ENCODE data around the gene PERM1. TPM values are rescaled to one million over a fixed set of nuclear protein-coding genes. Genes with fewer than 3 reads are reported as not detected.

The PERM1 gene
- total and polyA plus RNA-seq, 9 of the 15 experiments (the other 6 are each of a cell fraction or from before 2014, with no cell fraction given): not detected

GRCh38 chr1:958823-959730 is 22.8 kb downstream of the PERM1 start, which contains the start of gene NOC2L (continued):
- TF ChIP-seq ZNF449 (CRISPR knock-in tag; IDR thresholded peaks at IDR 0.05) (no peak), ZBTB17 (CRISPR knock-in tag; IDR thresholded peaks at IDR 0.05) (no peak), ETV1 (tag; conservative IDR thresholded peaks at IDR 0.05; ENCODE audit: low read depth) (peak; percentile 71), ZMIZ1 (IDR thresholded peaks at IDR 0.05; ENCODE audit: low read depth in 2 of 2, low read length in 2 of 2) (no peak), ELF4 (CRISPR knock-in tag; IDR thresholded peaks at IDR 0.05) (no peak), CAMTA2 (CRISPR knock-in tag; conservative IDR thresholded peaks at IDR 0.05) (no peak), U2AF2 (optimal IDR thresholded peaks at IDR 0.05; ENCODE audit: low read depth, low read length) (no peak), HDAC2 (IDR thresholded peaks at IDR 0.05) (peak; percentile 93), ATF6 (CRISPR knock-in tag; IDR thresholded peaks at IDR 0.05) (0 out of 2 replicates have a peak, but pooled peaks have one; percentile 64), HINFP (tag; conservative IDR thresholded peaks at IDR 0.05; ENCODE audit: low read depth) (no peak), HMG20B (CRISPR knock-in tag; IDR thresholded peaks at IDR 0.05) (no peak), USF1 (CRISPR knock-in tag; IDR thresholded peaks at IDR 0.05) (0 out of 2 replicates have a peak, but pooled peaks have one; percentile 27), ZNF217 (CRISPR knock-in tag; IDR thresholded peaks at IDR 0.05) (no peak), ZNF408 (CRISPR knock-in tag; IDR thresholded peaks at IDR 0.05; ENCODE audit: low read depth) (no peak), NEUROD1 (IDR thresholded peaks at IDR 0.05; ENCODE audit: borderline replicate concordance, low read depth, low read length, partially characterized antibody) (no peak), HEY1 (CRISPR knock-in tag; IDR thresholded peaks at IDR 0.05; ENCODE audit: borderline replicate concordance) (no peak), SMAD4 (CRISPR knock-in tag; conservative IDR thresholded peaks at IDR 0.05) (0 out of 2 replicates have a peak, but pooled peaks have one; percentile 39)

Data from K562 (cell line).